ENCODE measurements around the gene DEDD2.

DEDD2 gene

DNA sequence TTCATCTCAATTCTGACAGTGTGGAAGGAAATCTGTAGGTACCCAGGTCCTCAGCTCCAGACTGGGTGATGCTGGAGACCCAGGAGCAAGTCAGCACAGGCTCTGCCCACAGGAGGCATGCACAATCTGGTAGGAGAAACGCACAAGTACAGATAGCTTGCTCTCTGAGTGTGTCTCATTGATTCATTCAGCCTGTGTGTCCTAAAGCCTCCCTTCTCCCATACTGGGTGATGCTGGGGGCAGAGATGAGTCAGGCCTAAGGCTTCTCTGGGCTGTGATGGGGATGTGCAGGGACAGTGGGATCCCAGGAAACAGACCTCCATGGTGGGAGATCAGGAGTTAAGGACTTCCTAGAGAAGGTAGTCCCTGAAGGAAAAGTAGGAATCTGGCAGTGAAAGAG, 9.4 kb upstream of the DEDD2 start:
- peak; percentile 61 for DNase-seq (ENCODE audit: low read depth)

DNA sequence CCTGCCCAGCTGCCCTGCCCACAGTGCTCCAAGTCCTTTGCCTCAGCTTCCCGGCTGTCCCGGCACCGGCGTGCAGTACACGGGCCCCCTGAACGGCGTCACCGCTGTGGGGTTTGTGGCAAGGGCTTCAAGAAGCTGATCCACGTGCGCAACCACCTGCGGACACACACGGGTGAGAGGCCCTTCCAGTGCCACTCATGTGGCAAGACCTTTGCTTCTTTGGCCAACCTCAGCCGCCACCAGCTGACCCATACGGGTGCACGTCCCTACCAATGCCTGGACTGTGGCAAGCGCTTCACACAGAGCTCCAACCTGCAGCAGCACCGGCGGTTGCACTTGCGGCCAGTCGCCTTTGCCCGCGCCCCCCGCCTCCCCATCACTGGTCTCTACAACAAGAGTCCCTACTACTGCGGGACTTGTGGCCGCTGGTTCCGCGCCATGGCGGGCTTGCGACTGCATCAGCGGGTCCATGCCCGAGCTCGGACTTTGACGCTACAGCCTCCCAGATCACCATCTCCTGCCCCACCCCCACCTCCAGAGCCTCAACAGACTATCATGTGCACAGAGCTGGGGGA, 8.3 kb upstream of the DEDD2 start:
- no peak for DNase-seq (ENCODE audit: low read depth)

DNA sequence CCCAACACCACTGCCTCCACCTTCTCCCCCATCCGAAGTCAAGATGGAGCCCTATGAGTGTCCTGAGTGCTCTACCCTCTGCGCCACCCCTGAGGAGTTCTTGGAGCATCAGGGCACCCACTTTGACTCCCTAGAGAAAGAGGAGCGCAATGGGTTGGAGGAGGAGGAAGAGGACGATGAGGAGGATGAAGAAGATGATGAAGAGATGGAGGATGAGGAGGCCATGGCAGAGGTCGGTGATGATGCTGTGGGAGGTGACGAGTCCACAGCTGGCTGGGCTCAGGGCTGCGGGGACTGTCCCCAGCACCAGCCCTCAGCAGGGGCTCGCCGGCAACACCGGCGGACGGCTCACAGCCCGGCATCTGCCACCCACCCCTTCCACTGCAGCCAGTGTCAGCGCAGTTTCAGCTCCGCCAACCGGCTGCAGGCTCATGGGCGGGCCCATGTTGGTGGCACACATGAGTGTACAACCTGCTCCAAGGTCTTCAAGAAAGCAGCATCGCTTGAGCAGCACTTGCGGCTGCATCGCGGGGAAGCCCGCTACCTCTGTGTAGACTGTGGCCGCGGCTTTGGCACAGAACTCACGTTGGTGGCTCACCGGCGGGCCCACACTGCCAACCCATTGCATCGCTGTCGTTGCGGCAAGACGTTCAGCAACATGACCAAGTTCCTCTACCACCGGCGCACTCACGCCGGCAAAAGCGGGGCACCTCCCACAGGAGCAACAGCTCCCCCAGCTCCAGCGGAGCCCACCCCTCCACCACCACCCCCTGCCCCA, 7.7 kb upstream of the DEDD2 start:
- DNase-seq (ENCODE audit: low read depth), result no peak

GRCh38 chr19:42220751-42221097, 3.2 kb upstream of the DEDD2 start:
- DNase-seq (ENCODE audit: low read depth), result no peak

- peak; percentile 97 for DNase-seq (ENCODE audit: low read depth)
Measured at GRCh38 chr19:42219812-42220750, 2.6 kb upstream of the DEDD2 start, which contains the start of gene ZNF526. Gene ZNF526 (plus strand): TSS chr19:42220312. CDS start chr19:42224404, 4,092 bp downstream.

DNA sequence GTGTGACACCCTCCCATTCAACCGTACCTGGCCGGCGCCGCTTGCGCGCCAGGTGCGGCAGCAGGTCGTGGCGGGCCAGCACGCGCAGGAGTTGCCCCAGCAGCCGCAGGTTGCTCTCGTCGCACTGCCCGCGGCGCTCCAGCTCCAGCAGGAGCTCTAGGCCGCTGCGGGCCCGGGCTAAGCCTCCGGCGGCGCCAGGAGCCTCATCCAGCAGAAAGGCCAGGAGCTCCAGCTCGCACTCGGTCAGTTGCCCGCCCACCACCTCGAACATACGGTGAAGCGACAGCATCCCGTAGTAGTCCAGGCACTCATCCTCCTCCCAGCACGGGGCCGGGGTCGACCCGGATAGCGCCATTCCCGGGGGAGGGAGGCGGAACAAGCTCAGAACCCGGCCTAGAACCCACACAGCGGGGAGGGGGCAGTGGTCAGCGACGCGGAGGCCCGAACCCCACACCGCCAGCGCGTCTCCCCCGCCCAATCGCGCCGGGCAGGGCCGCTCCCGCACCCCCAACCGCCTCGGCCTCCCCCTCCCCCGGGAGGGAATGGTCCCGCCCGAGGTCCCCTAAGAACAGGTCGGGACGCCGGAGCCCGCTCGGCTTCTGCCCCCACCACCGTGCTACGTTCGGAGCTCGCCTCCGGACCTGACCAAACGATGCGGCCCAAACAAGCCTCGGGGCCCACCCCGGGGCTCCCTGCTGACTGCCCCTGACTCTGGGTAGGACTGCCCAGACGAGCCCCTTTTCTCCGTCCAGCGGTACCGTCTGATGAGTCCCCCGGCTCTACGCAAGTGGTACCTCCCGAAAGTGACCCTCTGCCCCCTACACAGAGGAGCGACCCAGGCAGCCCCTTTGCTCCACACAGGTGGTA, 591 bp downstream of the DEDD2 start:
- DNase-seq (ENCODE audit: low read depth), result peak; percentile 41

DNA sequence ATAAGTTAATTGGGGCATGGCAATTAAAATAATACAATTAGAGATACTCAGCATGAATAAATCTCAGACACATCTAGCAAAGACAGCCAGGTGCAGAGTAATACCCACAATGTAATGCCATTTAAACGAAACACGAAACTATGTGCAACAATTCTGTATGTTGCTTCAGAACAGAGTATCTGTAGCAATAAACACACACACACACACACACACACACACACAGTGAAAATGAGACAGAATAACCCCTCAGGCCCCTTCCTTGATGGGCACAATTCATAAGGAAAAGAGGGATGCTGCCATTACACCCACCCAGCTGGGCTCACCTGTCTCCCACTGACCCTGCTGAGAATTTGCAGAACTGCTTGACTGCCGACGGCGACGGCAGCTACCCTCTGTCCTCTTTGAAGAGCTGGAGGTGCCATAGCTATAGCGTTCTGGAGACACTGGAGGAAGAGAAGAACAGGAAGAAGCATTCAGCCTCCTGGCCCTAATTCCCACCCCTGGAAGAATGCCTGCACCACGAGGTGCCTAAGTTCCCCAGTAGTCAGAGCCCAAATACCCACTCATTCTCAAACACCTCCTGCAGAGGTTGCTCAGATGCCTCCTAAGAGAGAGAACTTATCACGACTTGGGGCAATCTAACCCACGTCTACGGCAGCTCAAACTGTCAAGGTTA, 2.5 kb downstream of the DEDD2 start:
- DNase-seq (ENCODE audit: low read depth), result no peak

DNA sequence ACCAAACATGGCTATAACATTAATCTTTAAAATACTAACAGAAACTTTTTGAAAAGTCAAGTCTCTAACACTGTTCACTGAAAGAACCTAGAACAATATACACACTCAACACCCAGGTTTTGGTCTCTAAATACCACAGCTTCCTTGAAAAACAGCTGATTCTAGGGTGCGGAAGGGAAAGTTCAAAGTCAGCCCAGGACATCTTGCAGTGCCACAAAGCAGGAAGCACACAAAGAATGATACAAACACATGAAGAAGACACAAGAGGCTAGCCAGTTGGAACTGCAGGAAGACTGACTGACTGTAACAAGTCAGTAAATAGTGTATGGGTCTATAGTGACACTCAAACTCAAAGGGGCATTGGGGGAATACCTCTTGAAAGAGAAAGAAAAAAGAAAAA, 4.6 kb downstream of the DEDD2 start:
- DNase-seq (ENCODE audit: low read depth), result no peak

- DNase-seq (ENCODE audit: low read depth), result no peak
Measured at GRCh38 chr19:42208612-42209011, 8.9 kb downstream of the DEDD2 start.

- DNase-seq (ENCODE audit: low read depth), result peak; percentile 88
Measured at GRCh38 chr19:42207767-42208271, 9.7 kb downstream of the DEDD2 start.

- peak; percentile 69 for DNase-seq (ENCODE audit: low read depth)
Measured at GRCh38 chr19:42206871-42207755, 10.4 kb downstream of the DEDD2 start.

GRCh38 chr19:42204664-42205063, 12.8 kb downstream of the DEDD2 start:
- no peak for DNase-seq (ENCODE audit: low read depth)

- DNase-seq (ENCODE audit: low read depth), result no peak
Measured at GRCh38 chr19:42203700-42204099, 13.8 kb downstream of the DEDD2 start.

GRCh38 chr19:42202290-42202880, 15.1 kb downstream of the DEDD2 start:
- no peak for DNase-seq (ENCODE audit: low read depth)

GRCh38 chr19:42201489-42202289, 15.8 kb downstream of the DEDD2 start:
- no peak for DNase-seq (ENCODE audit: low read depth)

DNA sequence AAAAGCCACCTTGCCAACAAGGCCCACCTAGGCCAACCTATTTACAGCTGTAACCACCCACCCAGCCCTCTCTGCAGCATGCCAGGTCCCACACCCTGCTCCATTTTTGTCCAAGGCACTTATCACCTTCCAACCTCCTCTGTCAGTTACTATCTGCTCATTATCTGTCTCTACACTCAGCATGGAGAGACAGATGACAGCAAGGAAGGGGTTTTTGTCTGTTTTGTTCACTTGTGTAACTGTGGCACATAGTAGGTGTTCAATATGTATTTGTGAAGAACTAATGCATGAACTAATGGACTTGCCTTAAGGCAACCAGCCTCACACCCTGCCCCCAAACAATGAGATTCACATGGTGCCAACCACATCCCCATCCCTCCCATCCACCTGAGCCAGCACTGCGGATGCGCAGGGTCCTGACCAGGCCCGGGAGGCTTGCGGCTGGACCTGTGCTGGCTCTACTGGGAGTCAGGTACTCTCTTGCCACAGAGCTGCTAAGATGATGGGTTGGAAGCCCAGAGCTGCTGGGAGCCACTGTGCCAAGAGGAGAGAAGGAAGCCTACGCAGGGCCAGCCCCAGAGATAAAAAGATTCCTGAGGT, 17.3 kb downstream of the DEDD2 start:
- DNase-seq (ENCODE audit: low read depth), result no peak

DNA sequence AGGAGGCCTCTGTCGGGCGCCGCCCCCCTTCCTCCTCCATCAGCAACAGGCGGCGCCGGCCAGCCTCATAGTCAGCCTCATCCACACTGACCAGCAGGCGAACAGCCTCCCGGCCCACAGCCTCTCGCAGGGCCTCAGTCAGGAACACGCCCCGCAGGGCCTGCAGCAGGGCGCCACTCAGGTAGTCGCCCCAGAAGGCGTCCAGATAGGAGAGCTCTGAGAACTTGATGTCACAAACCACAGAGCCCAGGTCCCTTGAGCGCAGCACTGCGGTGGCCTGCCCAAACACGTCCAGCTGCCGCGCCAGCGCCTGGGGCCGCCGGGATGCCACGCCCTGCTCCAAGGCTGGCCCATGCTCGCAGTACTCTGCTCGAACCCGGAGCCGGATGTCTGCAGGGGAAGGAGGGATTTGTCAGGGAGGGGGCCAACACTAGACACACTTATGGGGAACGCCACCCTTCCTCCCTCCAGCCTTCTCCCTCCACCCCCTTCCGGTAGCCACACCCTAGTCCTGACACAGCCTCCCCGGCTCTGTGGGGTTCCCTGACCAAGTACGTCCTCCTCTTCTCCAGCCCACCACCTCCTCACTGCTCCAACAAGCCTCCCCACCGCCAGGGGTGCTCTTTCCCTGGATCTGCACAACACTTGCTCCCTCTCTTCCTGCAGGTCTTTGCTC, 17.9 kb downstream of the DEDD2 start:
- DNase-seq (ENCODE audit: low read depth), result no peak

All from EH (cell line).